ENCODE data around the gene LRRC14B.

GRCh38 chr5:199950-200645, 8.8 kb downstream of the LRRC14B start:
- TF ChIP-seq CTCF (IDR thresholded peaks at IDR 0.05) (no peak), POLR2A (IDR thresholded peaks at IDR 0.05) (no peak)

Data from Peyer's patch (tissue), 4 donors.